ENCODE data around the gene EIF5A.

EIF5A gene

GRCh38 chr17:7351665-7352502, 44.5 kb downstream of the EIF5A start, which contains the start of gene KCTD11:
TSS of gene KCTD11 (plus strand) at chr17:7352162.
- peak within 1 kb of the TSS; percentile 78 to 92 for H3K14ac ChIP-seq (ENCODE audit: low read length in 2 of 2)
- peak within 1 kb of the TSS; percentile 98 for H2BK15ac ChIP-seq (ENCODE audit: low read depth, poor library complexity, severe bottlenecking)
- H3K18ac ChIP-seq (ENCODE audit: low read depth in 1 of 2, low read length in 2 of 2), result peak within 1 kb of the TSS; percentile 92 to 97
- H2BK5ac ChIP-seq (ENCODE audit: low read depth, low read length, poor library complexity, severe bottlenecking), result peak within 1 kb of the TSS; percentile 91
- peak within 1 kb of the TSS; percentile 64 to 95 for H3K4me3 ChIP-seq (ENCODE audit: insufficient read depth in 1 of 2, low read depth in 1 of 2, low read length in 2 of 2)
- H2BK120ac ChIP-seq (ENCODE audit: low read depth, low read length), result peak within 1 kb of the TSS; percentile 83
- H3K4ac ChIP-seq (ENCODE audit: low read depth in 1 of 2, low read length in 2 of 2), result peak within 1 kb of the TSS; percentile 95 to 98
- H3K36me3 ChIP-seq (ENCODE audit: control insufficient read depth in 1 of 2, insufficient read depth in 2 of 2, low read depth in 1 of 2, low read length in 2 of 2), result no peaks in the 10 kb centered on the region
- peak within 1 kb of the TSS; percentile 90 for H4K8ac ChIP-seq (ENCODE audit: low read length)
- DNase-seq, result peak; percentile 94
- peak within 1 kb of the TSS; percentile 98 for H4K91ac ChIP-seq (ENCODE audit: low read length)
- H3K27ac ChIP-seq (ENCODE audit: low read length, poor library complexity, severe bottlenecking), result peak within 1 kb of the TSS; percentile 93
- H2AK5ac ChIP-seq (ENCODE audit: low read length, severe bottlenecking), result peak within 1 kb of the TSS; percentile 90
- H3K9ac ChIP-seq (ENCODE audit: low read length), result peak within 1 kb of the TSS; percentile 99
- peak within 1 kb of the TSS; percentile 20 to 90 for H2BK12ac ChIP-seq (ENCODE audit: low read length in 2 of 2)
- H2AFZ ChIP-seq (ENCODE audit: low read depth, low read length), result peak within 1 kb of the TSS; percentile 69
- peaks cover 47% of the 10 kb centered on the region for H3K4me1 ChIP-seq (ENCODE audit: control insufficient read depth, insufficient read depth, low read depth, low read length)
- H3K27me3 ChIP-seq (ENCODE audit: control insufficient read depth in 1 of 2, insufficient read depth in 1 of 2, low read length in 2 of 2), result no peaks in the 10 kb centered on the region
- peak within 1 kb of the TSS in 1 of 2 experiments; percentile 91 for H3K23ac ChIP-seq (ENCODE audit: low read length in 2 of 2)
- no peaks in the 10 kb centered on the region for H3K9me3 ChIP-seq (ENCODE audit: control insufficient read depth, low read length)
- H3K4me2 ChIP-seq (ENCODE audit: low read length, poor library complexity, severe bottlenecking), result peak within 1 kb of the TSS; percentile 91
- peaks cover 33% of the 10 kb centered on the region for H3K79me1 ChIP-seq (replicated peaks; ENCODE audit: low read length, poor library complexity, severe bottlenecking)
- under 1% methylated on average over 59 of the region's 91 CpGs for WGBS

- peak overlapping the region; percentile 99 for H3K9ac ChIP-seq (ENCODE audit: low read length)
- peak overlapping the region; percentile 76 for H2BK120ac ChIP-seq (ENCODE audit: low read depth, low read length)
- peak overlapping the region; percentile 64 to 95 for H3K4me3 ChIP-seq (ENCODE audit: insufficient read depth in 1 of 2, low read depth in 1 of 2, low read length in 2 of 2)
- H2AK5ac ChIP-seq (ENCODE audit: low read length, severe bottlenecking), result peak overlapping the region; percentile 54
- H4K8ac ChIP-seq (ENCODE audit: low read length), result peak overlapping the region; percentile 90
- H3K27ac ChIP-seq (ENCODE audit: low read length, poor library complexity, severe bottlenecking), result peak overlapping the region; percentile 1
- H3K79me1 ChIP-seq (replicated peaks; ENCODE audit: low read length, poor library complexity, severe bottlenecking), result peaks cover 33% of the 10 kb centered on the region
- H3K18ac ChIP-seq (ENCODE audit: low read depth in 1 of 2, low read length in 2 of 2), result peak overlapping the region; percentile 92 to 97
- no peaks in the 10 kb centered on the region for H3K27me3 ChIP-seq (ENCODE audit: control insufficient read depth in 1 of 2, insufficient read depth in 1 of 2, low read length in 2 of 2)
- H3K23ac ChIP-seq (ENCODE audit: low read length in 2 of 2), result no peak overlapping the region
- no peaks in the 10 kb centered on the region for H3K9me3 ChIP-seq (ENCODE audit: control insufficient read depth, low read length)
- H4K91ac ChIP-seq (ENCODE audit: low read length), result peak overlapping the region; percentile 96
- peak overlapping the region; percentile 29 to 95 for H3K4ac ChIP-seq (ENCODE audit: low read depth in 1 of 2, low read length in 2 of 2)
- no peak overlapping the region for H3K14ac ChIP-seq (ENCODE audit: low read length in 2 of 2)
- peak overlapping the region in 1 of 2 experiments; percentile 45 for H2BK12ac ChIP-seq (ENCODE audit: low read length in 2 of 2)
- 52% methylated on average over 10 of the region's 10 CpGs for WGBS
- peak overlapping the region; percentile 80 for H3K4me2 ChIP-seq (ENCODE audit: low read length, poor library complexity, severe bottlenecking)
- H2AFZ ChIP-seq (ENCODE audit: low read depth, low read length), result no peak overlapping the region
- DNase-seq, result no peak
- H3K36me3 ChIP-seq (ENCODE audit: control insufficient read depth in 1 of 2, insufficient read depth in 2 of 2, low read depth in 1 of 2, low read length in 2 of 2), result no peaks in the 10 kb centered on the region
- H3K4me1 ChIP-seq (ENCODE audit: control insufficient read depth, insufficient read depth, low read depth, low read length), result peaks cover 47% of the 10 kb centered on the region
- H2BK5ac ChIP-seq (ENCODE audit: low read depth, low read length, poor library complexity, severe bottlenecking), result no peak overlapping the region
- peak overlapping the region; percentile 80 for H2BK15ac ChIP-seq (ENCODE audit: low read depth, poor library complexity, severe bottlenecking)
Observed at GRCh38 chr17:7352503-7352889, 45.1 kb downstream of the EIF5A start.

DNA sequence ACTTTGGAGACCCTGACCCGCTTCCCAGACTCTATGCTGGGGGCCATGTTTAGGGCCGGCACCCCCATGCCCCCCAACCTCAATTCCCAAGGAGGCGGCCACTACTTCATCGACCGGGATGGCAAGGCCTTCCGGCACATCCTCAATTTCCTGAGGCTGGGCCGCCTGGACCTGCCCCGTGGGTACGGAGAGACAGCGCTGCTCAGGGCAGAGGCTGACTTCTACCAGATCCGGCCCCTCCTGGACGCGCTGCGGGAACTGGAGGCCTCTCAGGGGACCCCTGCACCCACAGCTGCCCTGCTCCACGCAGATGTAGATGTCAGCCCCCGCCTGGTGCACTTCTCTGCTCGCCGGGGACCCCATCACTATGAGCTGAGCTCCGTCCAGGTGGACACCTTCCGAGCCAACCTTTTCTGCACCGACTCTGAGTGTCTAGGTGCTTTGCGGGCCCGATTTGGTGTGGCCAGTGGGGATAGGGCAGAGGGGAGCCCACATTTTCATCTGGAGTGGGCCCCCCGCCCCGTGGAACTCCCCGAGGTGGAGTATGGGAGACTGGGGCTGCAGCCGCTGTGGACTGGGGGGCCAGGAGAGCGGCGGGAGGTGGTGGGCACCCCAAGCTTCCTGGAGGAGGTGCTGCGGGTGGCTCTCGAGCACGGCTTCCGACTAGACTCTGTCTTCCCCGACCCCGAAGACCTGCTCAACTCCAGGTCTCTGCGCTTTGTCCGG, 45.6 kb downstream of the EIF5A start:
- H2BK120ac ChIP-seq (ENCODE audit: low read depth, low read length), result no peak overlapping the region
- peak overlapping the region; percentile 99 for H3K9ac ChIP-seq (ENCODE audit: low read length)
- H3K4me1 ChIP-seq (ENCODE audit: control insufficient read depth, insufficient read depth, low read depth, low read length), result peaks cover 47% of the 10 kb centered on the region
- H3K79me1 ChIP-seq (replicated peaks; ENCODE audit: low read length, poor library complexity, severe bottlenecking), result peaks cover 33% of the 10 kb centered on the region
- DNase-seq, result no peak
- H2BK15ac ChIP-seq (ENCODE audit: low read depth, poor library complexity, severe bottlenecking), result peak overlapping the region; percentile 80
- no peak overlapping the region for H3K14ac ChIP-seq (ENCODE audit: low read length in 2 of 2)
- H3K4me3 ChIP-seq (ENCODE audit: insufficient read depth in 1 of 2, low read depth in 1 of 2, low read length in 2 of 2), result peak overlapping the region in 1 of 2 experiments; percentile 95
- peak overlapping the region; percentile 80 for H3K4me2 ChIP-seq (ENCODE audit: low read length, poor library complexity, severe bottlenecking)
- H3K4ac ChIP-seq (ENCODE audit: low read depth in 1 of 2, low read length in 2 of 2), result peak overlapping the region in 1 of 2 experiments; percentile 29
- H3K23ac ChIP-seq (ENCODE audit: low read length in 2 of 2), result peak overlapping the region in 1 of 2 experiments; percentile 14
- no peaks in the 10 kb centered on the region for H3K36me3 ChIP-seq (ENCODE audit: control insufficient read depth in 1 of 2, insufficient read depth in 2 of 2, low read depth in 1 of 2, low read length in 2 of 2)
- no peaks in the 10 kb centered on the region for H3K9me3 ChIP-seq (ENCODE audit: control insufficient read depth, low read length)
- no peak overlapping the region for H3K27ac ChIP-seq (ENCODE audit: low read length, poor library complexity, severe bottlenecking)
- H3K27me3 ChIP-seq (ENCODE audit: control insufficient read depth in 1 of 2, insufficient read depth in 1 of 2, low read length in 2 of 2), result no peaks in the 10 kb centered on the region
- no peak overlapping the region for H2AK5ac ChIP-seq (ENCODE audit: low read length, severe bottlenecking)
- peak overlapping the region; percentile 19 for H4K8ac ChIP-seq (ENCODE audit: low read length)
- no peak overlapping the region for H2AFZ ChIP-seq (ENCODE audit: low read depth, low read length)
- H2BK5ac ChIP-seq (ENCODE audit: low read depth, low read length, poor library complexity, severe bottlenecking), result no peak overlapping the region
- H3K18ac ChIP-seq (ENCODE audit: low read depth in 1 of 2, low read length in 2 of 2), result peak overlapping the region in 1 of 2 experiments; percentile 97
- H4K91ac ChIP-seq (ENCODE audit: low read length), result peak overlapping the region; percentile 96
- WGBS, result 92% methylated on average over 37 of the region's 37 CpGs
- H2BK12ac ChIP-seq (ENCODE audit: low read length in 2 of 2), result peak overlapping the region in 1 of 2 experiments; percentile 45
